ENCODE results near the gene VSTM4. TPM values are rescaled to one million over a fixed set of nuclear protein-coding genes. Genes with fewer than 3 reads are reported as not detected.
A peak's percentile ranks its signal among the peaks of the same experiment; 100 is the strongest.

VSTM4 gene
- total and polyA plus RNA-seq, 3 experiments from 2014 or later: 0.07 to 0.09 TPM; not detected in 1

- peaks cover 0 to 3% (median 0%) of the 10 kb centered on the region in 3 donors for H3K36me3 Mint-ChIP-seq
- H3K4me1 Mint-ChIP-seq: no peaks in the 10 kb centered on the region
- no peak overlapping the region for H3K27ac Mint-ChIP-seq
- no peak overlapping the region for H3K4me3 Mint-ChIP-seq
- H3K27me3 Mint-ChIP-seq: peaks cover 8 to 15% of the 10 kb centered on the region in 2 donors
- ChIA-PET CTCF (no interaction called here), POLR2A (no interaction called here)
- H3K4me1 ChIP-seq (ENCODE audit: insufficient read depth, low read length): no peaks in the 10 kb centered on the region
- no peaks in the 10 kb centered on the region for H3K27me3 ChIP-seq (ENCODE audit: insufficient read depth, low read length, poor library complexity, severe bottlenecking)
- no peaks in the 10 kb centered on the region for H3K9me3 Mint-ChIP-seq
- no peak overlapping the region for H3K27ac ChIP-seq (ENCODE audit: low read depth, low read length)
- no peaks in the 10 kb centered on the region for H3K36me3 ChIP-seq (ENCODE audit: insufficient read depth, low read length)
- H3K4me3 ChIP-seq (ENCODE audit: low read length): no peak overlapping the region
- DNase-seq: no peak
- no peaks in the 10 kb centered on the region for H3K9me3 ChIP-seq (ENCODE audit: low read length)
Observed at GRCh38 chr10:49106451-49106850, 8.9 kb downstream of the VSTM4 start.

GRCh38 chr10:49105076-49105475 is 10.2 kb downstream of the VSTM4 start:
- Histone ChIP-seq H3K4me1 (ENCODE audit: insufficient read depth, low read length) (no peaks in the 10 kb centered on the region), H3K9me3 (ENCODE audit: low read length) (no peaks in the 10 kb centered on the region), H3K27ac (ENCODE audit: low read depth, low read length) (no peak overlapping the region), H3K27me3 (ENCODE audit: insufficient read depth, low read length, poor library complexity, severe bottlenecking) (no peaks in the 10 kb centered on the region), H3K36me3 (ENCODE audit: insufficient read depth, low read length) (no peaks in the 10 kb centered on the region), H3K4me3 (ENCODE audit: low read length) (no peak overlapping the region)
- peaks cover 0 to 3% (median 0%) of the 10 kb centered on the region in 3 donors for H3K36me3 Mint-ChIP-seq
- H3K4me3 Mint-ChIP-seq: no peak overlapping the region
- peaks cover 7 to 9% of the 10 kb centered on the region in 2 donors for H3K27me3 Mint-ChIP-seq
- no peaks in the 10 kb centered on the region for H3K4me1 Mint-ChIP-seq
- no peak for DNase-seq
- H3K9me3 Mint-ChIP-seq: no peaks in the 10 kb centered on the region
- ChIA-PET CTCF (no interaction called here), POLR2A (no interaction called here)
- H3K27ac Mint-ChIP-seq: no peak overlapping the region

- ChIA-PET POLR2A (no interaction called here), CTCF (no interaction called here)
- H3K4me1 Mint-ChIP-seq: no peaks in the 10 kb centered on the region
- H3K27ac Mint-ChIP-seq: peak overlapping the region in 1 of 8 donors; percentile 63
- Histone ChIP-seq H3K4me1 (ENCODE audit: insufficient read depth, low read length) (no peaks in the 10 kb centered on the region), H3K27me3 (ENCODE audit: insufficient read depth, low read length, poor library complexity, severe bottlenecking) (no peaks in the 10 kb centered on the region), H3K4me3 (ENCODE audit: low read length) (no peak overlapping the region), H3K9me3 (ENCODE audit: low read length) (no peaks in the 10 kb centered on the region), H3K36me3 (ENCODE audit: insufficient read depth, low read length) (no peaks in the 10 kb centered on the region), H3K27ac (ENCODE audit: low read depth, low read length) (no peak overlapping the region)
- H3K36me3 Mint-ChIP-seq: peaks cover 0 to 3% (median 0%) of the 10 kb centered on the region in 3 donors
- no peaks in the 10 kb centered on the region for H3K9me3 Mint-ChIP-seq
- DNase-seq: no peak
- no peak overlapping the region for H3K4me3 Mint-ChIP-seq
- peaks cover 4 to 6% of the 10 kb centered on the region in 2 donors for H3K27me3 Mint-ChIP-seq
Observed at GRCh38 chr10:49104323-49104722, 11.0 kb downstream of the VSTM4 start.

GRCh38 chr10:49103761-49104160 is 11.6 kb downstream of the VSTM4 start:
- DNase-seq: no peak
- no peaks in the 10 kb centered on the region for H3K27me3 ChIP-seq (ENCODE audit: insufficient read depth, low read length, poor library complexity, severe bottlenecking)
- ChIA-PET POLR2A (no interaction called here), CTCF (no interaction called here)
- peaks cover 4% of the 10 kb centered on the region in 2 donors for H3K27me3 Mint-ChIP-seq
- H3K27ac ChIP-seq (ENCODE audit: low read depth, low read length): no peak overlapping the region
- no peaks in the 10 kb centered on the region for H3K4me1 ChIP-seq (ENCODE audit: insufficient read depth, low read length)
- no peaks in the 10 kb centered on the region for H3K4me1 Mint-ChIP-seq
- no peaks in the 10 kb centered on the region for H3K9me3 ChIP-seq (ENCODE audit: low read length)
- H3K9me3 Mint-ChIP-seq: no peaks in the 10 kb centered on the region
- H3K36me3 Mint-ChIP-seq: peaks cover 0 to 3% (median 0%) of the 10 kb centered on the region in 3 donors
- no peak overlapping the region for H3K4me3 ChIP-seq (ENCODE audit: low read length)
- no peak overlapping the region for H3K4me3 Mint-ChIP-seq
- H3K27ac Mint-ChIP-seq: peak overlapping the region in 1 of 8 donors; percentile 63
- H3K36me3 ChIP-seq (ENCODE audit: insufficient read depth, low read length): no peaks in the 10 kb centered on the region

GRCh38 chr10:49099046-49099445 is 16.3 kb downstream of the VSTM4 start:
- H3K4me1 ChIP-seq (ENCODE audit: insufficient read depth, low read length): no peaks in the 10 kb centered on the region
- ChIA-PET POLR2A (no interaction called here), CTCF (no interaction called here)
- H3K27me3 ChIP-seq (ENCODE audit: insufficient read depth, low read length, poor library complexity, severe bottlenecking): no peaks in the 10 kb centered on the region
- DNase-seq: no peak
- Mint-ChIP-seq H3K9me3 (peaks cover 0 to 1% (median 0%) of the 10 kb centered on the region in 5 donors), H3K36me3 (peaks cover 0 to 3% (median 0%) of the 10 kb centered on the region in 3 donors), H3K4me3 (no peak overlapping the region), H3K4me1 (no peaks in the 10 kb centered on the region), H3K27ac (no peak overlapping the region), H3K27me3 (peaks cover 0 to 10% of the 10 kb centered on the region in 2 donors)
- H3K4me3 ChIP-seq (ENCODE audit: low read length): no peak overlapping the region
- no peak overlapping the region for H3K27ac ChIP-seq (ENCODE audit: low read depth, low read length)
- no peaks in the 10 kb centered on the region for H3K36me3 ChIP-seq (ENCODE audit: insufficient read depth, low read length)
- H3K9me3 ChIP-seq (ENCODE audit: low read length): no peaks in the 10 kb centered on the region

- POLR2A ChIA-PET: no interaction called here
- H3K27ac Mint-ChIP-seq: peak overlapping the region in 1 of 8 donors; percentile 75
Observed at GRCh38 chr10:49096890-49097445, 18.4 kb downstream of the VSTM4 start.

GRCh38 chr10:49094646-49095045 is 20.7 kb downstream of the VSTM4 start:
- H3K36me3 ChIP-seq (ENCODE audit: insufficient read depth, low read length): no peaks in the 10 kb centered on the region
- Mint-ChIP-seq H3K27me3 (peaks cover 4 to 6% of the 10 kb centered on the region in 2 donors), H3K9me3 (peaks cover 0 to 1% (median 0%) of the 10 kb centered on the region in 5 donors), H3K27ac (no peak overlapping the region), H3K4me3 (no peak overlapping the region), H3K4me1 (no peaks in the 10 kb centered on the region), H3K36me3 (no peaks in the 10 kb centered on the region)
- H3K27ac ChIP-seq (ENCODE audit: low read depth, low read length): no peak overlapping the region
- ChIA-PET CTCF (no interaction called here), POLR2A (no interaction called here)
- no peaks in the 10 kb centered on the region for H3K4me1 ChIP-seq (ENCODE audit: insufficient read depth, low read length)
- H3K9me3 ChIP-seq (ENCODE audit: low read length): no peaks in the 10 kb centered on the region
- no peak overlapping the region for H3K4me3 ChIP-seq (ENCODE audit: low read length)
- no peak for DNase-seq
- no peaks in the 10 kb centered on the region for H3K27me3 ChIP-seq (ENCODE audit: insufficient read depth, low read length, poor library complexity, severe bottlenecking)

More at GRCh38 chr10:49096890-49097445, 18.4 kb downstream of the VSTM4 start:
- H3K9me3 Mint-ChIP-seq: peaks cover 0 to 1% (median 0%) of the 10 kb centered on the region in 5 donors
- peaks cover 4 to 10% of the 10 kb centered on the region in 2 donors for H3K27me3 Mint-ChIP-seq
- no peak overlapping the region for H3K4me3 Mint-ChIP-seq
- H3K36me3 Mint-ChIP-seq: peaks cover 0 to 3% (median 0%) of the 10 kb centered on the region in 3 donors
- H3K4me1 Mint-ChIP-seq: no peaks in the 10 kb centered on the region
- Histone ChIP-seq H3K4me3 (ENCODE audit: low read length) (no peak overlapping the region), H3K36me3 (ENCODE audit: insufficient read depth, low read length) (no peaks in the 10 kb centered on the region), H3K27ac (ENCODE audit: low read depth, low read length) (no peak overlapping the region), H3K4me1 (ENCODE audit: insufficient read depth, low read length) (no peaks in the 10 kb centered on the region), H3K9me3 (ENCODE audit: low read length) (no peaks in the 10 kb centered on the region), H3K27me3 (ENCODE audit: insufficient read depth, low read length, poor library complexity, severe bottlenecking) (no peaks in the 10 kb centered on the region)
- CTCF ChIA-PET: no interaction called here
- DNase-seq: no peak

- Mint-ChIP-seq H3K27ac (no peak overlapping the region), H3K9me3 (peaks cover 0 to 1% (median 0%) of the 10 kb centered on the region in 5 donors), H3K4me1 (no peaks in the 10 kb centered on the region), H3K4me3 (no peak overlapping the region), H3K36me3 (no peaks in the 10 kb centered on the region), H3K27me3 (peaks cover 6 to 7% of the 10 kb centered on the region in 2 donors)
- Histone ChIP-seq H3K36me3 (ENCODE audit: insufficient read depth, low read length) (no peaks in the 10 kb centered on the region), H3K27me3 (ENCODE audit: insufficient read depth, low read length, poor library complexity, severe bottlenecking) (no peaks in the 10 kb centered on the region), H3K9me3 (ENCODE audit: low read length) (no peaks in the 10 kb centered on the region), H3K4me3 (ENCODE audit: low read length) (no peak overlapping the region), H3K4me1 (ENCODE audit: insufficient read depth, low read length) (no peaks in the 10 kb centered on the region), H3K27ac (ENCODE audit: low read depth, low read length) (no peak overlapping the region)
- CTCF ChIA-PET: interaction anchor here (0.9 kb wide), 1 partner anchor 11 kb away, joined by 3 read pairs; no protein-coding TSS in a partner anchor
- POLR2A ChIA-PET: no interaction called here
- no peak for DNase-seq
Observed at GRCh38 chr10:49093922-49094321, 21.4 kb downstream of the VSTM4 start.

All from CD8-positive, alpha-beta memory T cell (primary cell).